NCI-H774 (cell line): ENCODE data around the gene CRYBB3.
"Not testable (repeated sequence)": the region's sequence is repeated elsewhere in the genome, so short reads cannot be mapped to it uniquely, and the experiment has no call there.

Source experiments
- DNase-seq: peaks from one replicate; lab custom pipeline; 2025; lab: John Stamatoyannopoulos, UW

CRYBB3 gene

DNA sequence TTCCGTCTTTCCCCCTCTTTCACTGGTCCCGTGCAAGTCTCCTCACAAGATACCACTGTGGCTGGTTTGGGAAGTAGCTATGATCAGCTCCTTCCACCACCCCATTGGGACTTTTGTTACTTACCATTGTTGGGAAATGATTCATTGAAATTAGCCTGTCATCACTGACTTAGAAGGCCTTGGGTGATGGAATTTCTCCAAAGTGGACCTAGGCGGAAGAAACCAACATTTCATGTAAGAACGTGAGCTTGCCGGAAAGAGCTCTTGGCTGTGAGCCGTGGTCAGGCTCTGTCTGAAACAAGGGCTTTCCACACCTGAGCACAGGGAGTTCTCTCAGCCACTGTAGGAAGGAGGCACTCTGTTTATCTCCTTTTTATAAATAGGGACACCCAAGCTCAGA lies 23.5 kb upstream of the CRYBB3 start:
- DNase-seq, result no peak

DNA sequence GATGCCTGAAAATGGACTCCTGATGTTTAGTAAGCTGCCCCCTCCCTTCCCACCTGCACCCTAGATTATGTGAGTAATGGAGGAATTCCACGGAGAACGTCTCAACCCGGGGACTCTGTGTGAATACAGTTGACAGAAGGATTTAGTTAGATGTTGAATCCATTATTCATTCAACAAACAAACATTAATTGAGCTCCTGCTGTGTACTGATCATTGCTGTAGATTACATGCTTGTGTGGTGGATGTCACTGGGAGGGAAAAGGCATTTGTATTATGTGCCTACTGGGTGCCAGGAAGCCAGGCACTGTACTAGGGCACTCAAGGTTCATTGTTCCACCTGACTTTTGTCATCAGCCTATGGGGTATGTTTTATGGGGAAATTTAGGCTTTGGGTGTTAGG lies 22.9 kb upstream of the CRYBB3 start:
- DNase-seq, result no peak

DNA sequence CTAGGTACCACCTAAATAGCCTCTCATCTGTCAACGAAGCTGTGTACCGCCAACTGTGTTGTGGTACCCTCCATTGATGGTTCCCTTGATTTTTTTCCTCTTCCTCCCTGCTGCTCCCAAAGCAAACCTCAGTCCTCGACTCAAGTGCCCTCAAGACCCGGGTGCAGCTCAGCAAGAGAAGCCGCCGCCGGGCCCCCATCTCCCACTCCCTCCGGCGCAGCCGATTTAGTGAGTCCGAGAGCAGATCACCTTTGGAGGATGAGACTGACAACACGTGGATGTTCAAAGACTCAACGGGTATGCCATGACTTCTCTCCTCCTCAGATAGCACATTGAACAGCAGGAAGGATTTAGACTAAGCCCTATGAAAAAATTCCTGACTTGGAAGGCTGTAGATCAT lies 22.4 kb upstream of the CRYBB3 start:
- DNase-seq, result no peak

DNA sequence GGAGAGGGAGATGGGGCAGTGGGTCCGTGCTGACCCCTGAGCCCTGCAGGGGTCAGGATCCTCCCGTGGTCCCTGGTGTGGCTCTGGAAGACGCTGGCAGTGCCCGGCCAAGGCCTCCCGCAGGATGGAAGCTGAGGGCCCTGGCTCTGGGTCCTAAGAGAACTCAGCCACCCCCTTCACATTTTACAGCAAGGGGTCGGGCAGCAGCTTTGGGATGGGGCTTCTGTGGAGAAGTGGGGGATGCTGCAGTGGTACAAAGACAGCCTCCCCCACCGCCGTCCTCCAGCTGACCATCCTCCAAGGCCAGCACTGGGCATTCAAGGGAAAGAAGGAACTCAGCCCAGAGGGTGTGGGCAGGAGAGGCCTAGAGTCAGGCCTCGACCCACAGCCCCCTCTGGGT lies 21.8 kb upstream of the CRYBB3 start:
- DNase-seq, result no peak

DNA sequence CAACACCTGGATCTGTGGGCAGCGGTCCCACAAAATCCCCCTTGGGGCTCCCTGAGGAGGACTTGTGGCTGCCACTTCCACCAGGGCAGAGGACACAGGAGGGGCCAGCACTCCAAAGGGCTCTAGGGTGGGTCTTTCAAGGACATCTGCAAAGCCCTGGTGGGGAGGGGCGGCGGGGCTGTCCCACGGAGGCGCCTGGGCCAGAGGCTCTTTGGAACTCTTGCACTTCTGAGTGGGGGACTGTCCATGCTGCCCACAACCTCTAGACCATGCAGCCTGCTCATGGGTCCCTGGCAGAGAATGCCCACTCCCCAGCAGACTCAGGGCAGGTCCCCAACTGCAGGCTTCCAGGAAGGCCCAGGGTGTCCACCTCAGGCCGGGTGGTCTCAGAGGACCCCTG lies 21.3 kb upstream of the CRYBB3 start:
- not testable (repeated sequence) for DNase-seq

DNA sequence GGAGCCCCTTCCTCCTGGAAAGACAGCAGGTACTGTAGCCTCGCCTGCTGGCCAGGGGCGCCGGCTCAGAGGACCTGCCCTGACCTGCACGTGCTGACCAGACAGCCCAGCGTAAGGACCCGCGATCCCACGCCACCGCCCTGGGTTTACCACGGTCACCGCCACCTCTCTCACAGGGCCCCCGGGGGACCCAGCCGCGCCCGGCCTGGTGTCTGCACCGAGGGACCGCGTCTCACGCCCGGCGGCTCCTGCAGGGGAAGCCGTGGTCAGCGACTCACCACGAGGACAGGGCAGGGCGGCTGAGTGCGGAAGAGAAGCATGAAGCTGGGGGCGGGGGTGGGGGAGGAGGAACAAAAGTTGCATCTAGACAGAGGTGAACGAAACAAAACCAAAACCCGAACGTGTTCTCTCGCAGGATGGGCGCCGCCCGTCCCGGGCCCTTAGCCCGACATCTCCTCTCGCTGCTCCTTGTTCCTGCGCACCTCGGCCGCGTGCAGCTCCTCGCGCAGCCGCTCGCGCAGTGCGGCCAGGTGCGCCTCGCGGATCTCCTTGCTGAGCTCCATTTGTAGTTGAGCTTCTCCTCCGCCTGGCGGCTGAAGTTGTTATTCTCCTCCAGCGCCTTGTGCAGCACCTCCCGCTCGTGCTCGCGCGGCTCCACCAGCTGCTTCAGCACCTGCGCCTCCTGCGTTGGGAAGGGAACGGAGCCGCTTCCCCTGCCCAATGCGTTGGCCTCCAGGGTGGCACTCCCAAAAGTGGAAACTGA lies 20.6 kb upstream of the CRYBB3 start:
- not testable (repeated sequence) for DNase-seq

DNA sequence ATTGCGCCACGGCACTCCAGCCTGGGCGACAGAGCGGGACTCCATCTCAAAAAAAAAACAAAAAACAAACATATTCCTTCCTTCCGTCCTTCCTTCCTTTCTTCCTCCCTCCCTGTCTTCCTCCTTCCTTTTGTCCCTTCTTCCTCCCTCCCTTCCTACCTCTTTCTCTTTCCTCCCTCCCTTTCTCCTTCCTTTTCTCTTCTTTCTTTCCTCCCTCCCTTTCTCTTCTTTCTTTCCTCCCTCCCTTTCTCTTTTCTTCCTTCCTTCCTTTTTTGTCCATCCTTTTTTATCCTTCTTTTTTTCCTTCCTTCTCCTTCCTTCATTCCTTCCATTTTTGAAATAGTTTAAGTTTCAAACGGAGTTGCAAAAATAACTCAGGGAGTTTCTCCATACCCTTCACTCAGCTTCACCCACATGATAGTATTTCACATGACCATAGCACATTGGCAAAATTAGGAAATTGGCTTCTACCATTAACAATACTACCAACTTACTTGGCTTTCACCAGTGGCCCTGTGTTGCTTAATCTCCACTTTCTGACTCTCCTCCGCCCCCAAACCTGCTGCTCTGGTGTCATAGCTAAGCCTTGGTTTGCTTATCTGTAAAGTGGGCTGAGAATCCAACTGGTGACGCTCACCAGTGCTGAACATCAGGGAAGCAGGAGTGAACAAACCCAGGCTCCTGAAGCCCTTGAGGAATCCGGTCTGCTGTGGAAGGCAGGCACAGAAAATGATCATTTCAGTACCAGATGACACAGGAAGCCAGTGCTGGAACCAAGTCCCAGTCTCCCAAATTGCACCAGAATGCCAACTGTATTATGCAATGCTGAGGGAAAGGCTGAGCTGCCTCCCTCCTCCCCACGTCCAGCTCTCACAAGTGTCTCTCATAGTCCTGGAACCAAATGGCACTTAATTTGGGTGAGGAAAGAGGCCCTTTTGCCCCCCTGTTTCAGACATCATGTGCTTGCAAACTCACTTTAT lies 17.2 kb upstream of the CRYBB3 start:
- no peak for DNase-seq

DNA sequence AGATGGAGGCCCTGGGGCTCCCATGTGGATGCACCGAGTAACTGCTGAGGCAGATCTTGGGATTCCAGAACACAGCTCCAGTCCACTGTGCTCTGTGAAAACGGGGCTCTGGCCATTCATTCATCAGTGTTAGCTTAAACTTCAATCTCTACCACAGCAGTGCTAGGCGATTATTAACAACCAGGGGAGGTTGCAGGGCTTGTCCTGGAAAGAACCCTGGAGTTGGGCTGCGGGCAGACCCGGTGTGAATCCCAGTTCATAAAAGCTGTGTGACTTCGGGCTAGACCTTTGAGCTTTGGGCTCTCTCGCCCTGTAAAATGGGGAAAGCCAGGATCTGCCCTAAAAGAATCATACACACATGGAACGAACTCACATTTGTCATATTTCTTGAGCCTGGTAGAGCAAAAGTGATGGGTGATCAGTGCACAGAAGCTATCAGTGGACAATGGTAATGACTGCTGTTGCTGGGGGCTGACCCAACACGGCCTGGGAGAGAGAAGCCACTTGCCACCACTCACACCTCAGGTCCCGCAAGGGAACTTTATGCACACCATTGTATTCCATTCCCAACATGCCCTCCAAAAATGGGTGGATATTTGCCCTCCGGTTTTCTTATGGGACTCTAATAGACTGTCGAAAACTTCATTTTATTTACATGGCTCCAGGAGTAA lies 15.6 kb upstream of the CRYBB3 start:
- DNase-seq, result no peak

DNA sequence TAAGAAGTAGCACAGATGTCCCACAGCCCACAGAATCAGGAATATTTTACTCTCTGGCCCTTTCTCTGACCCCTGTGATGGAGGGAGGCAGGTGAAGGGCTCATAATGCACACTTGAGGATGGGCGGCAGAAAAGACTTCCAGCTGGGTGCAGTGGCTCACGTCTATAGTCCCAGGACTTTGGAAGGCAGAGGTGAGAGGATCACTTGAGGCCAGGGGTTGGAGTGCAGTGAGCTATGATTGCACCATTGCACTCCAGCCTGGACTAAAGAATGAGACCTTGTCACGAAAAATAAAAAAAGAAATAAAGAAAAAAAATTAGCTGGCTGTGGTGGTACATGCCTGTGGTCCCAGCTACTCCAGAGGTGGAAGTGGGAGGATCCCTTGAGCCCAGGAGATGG lies 13.5 kb upstream of the CRYBB3 start:
- DNase-seq, result no peak

DNA sequence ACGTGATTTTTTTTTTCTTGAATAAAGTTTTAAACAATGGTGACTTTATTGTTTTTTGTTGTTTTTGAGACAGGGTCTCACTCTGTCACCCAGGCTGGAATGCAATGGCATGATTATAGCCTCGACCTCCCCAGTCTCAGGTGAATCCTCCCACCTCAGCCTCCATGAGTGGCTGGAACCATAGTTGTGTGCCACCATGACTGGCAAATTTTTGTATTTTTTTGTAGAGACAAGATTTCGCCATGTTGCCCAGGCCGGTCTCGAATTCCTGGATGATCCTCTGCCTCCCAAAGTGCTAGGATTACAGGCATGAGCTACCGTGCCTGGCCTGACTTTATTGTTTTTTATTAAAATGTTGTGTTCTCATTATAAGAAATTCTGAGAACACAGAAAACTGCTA lies 12.2 kb upstream of the CRYBB3 start:
- no peak for DNase-seq

DNA sequence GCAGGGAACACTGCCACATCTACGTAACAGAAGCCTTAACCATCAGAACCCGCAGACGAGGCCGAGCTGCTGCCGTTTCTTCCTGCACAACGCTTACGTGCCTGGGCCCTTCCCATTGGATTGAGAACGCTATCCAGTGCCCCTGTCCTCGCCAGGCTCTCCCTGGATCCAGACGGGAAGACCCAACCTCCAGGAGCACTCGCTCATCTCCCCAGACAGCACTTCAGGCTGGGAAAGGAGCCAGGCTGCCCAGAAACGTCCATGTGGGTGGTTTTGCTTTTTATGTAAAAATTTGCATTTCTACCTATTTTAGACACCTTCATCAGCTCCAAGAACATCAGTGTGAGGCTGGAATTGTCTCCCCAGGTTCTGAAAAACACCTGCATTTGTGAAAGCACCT lies 7.3 kb upstream of the CRYBB3 start:
- no peak for DNase-seq

DNA sequence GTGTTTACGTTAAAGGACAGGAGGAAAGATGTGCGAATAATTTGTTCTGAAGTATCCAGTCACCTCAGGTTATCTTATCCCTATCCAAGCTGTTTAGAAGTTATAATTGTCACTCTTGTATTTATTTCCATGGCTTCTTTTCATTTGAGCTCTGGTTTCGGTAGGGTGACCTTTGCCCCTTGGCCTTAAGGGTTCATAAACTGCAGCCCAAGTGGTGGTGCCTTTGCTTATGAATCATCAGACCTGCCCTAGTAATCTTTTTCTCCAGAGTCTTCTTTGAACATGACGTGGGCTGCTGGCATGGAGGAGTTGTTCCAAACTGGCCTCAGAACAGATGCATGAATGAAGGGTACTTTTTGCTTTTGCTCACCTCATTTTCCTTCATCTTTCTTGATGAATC lies 6.5 kb upstream of the CRYBB3 start:
- DNase-seq, result no peak

DNA sequence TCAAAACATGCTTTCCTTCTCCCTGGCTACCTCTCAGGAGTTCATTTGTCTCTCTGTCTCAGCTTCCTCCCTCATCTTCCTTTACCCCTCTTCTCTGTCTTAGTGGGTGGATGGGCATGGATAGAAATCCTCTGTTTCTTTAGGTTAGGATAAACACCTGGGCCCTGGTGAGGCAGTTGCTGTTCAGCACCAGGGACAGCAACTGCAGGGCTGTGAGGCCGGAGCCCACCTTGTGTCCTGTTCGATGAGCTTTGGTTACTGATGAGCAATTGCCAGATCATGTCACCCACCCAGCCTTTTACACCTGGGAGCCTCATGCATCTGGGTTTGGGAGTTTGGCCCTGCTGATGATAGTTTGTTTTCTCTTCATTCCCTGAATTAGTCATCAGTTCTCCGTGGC lies 6.1 kb upstream of the CRYBB3 start:
- no peak for DNase-seq

DNA sequence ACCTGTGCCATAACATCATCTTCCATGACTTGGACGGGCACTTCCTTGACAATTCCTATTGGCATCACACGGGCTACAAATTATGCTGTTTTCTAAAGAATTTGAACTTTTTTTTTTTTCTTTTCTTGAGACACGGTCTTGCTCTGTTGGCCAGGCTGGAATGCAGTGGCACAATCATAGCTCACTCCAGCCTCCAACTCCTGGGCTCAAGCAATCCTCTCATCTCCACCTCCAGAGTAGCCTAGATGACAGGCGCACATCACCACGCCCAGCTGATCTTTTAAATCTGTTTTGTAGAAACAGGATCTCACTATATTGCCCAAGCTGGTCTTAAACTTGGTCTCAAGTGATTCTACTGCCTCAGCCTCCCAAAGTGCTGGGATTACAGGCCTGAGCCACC lies 3.3 kb upstream of the CRYBB3 start:
- no peak for DNase-seq

DNA sequence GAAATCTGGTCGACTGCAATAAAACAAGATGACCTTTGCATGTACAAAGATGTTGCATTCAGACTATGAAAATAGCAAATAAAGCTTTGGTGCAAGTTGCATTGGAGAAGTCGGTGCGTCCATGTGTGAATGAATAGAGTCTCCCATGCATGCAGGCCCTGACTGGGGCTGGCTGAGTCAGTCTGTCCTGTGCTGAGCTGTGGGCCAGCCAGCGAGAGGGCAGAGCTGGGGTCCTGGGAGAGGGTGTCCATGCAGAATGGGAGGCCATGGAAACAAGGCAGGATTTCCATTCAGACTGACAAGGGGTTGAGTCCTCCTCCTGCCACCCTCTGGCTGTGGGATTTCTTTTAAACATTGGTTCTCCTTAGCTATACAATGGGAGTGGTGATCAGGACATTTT lies 2.3 kb upstream of the CRYBB3 start:
- DNase-seq, result no peak

DNA sequence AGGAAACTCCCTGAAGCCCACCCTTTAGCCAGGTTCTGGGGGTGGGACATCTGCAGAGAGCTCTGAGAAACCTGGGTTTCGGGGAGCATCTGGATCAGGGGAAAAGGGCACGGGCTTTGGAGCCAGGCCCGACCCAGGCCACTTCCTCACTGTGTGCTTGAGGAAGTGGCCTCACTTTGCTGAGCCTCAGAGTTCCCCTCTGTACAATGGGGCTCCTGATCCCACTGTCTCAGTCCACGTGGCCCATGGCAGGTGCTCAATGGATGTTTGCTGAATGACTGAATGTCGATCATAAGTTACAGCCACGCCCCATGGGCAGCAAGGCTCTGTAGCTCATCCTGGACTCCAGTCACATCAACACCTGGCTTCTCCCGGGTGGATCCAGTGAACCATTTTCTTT lies 1.3 kb downstream of the CRYBB3 start:
- no peak for DNase-seq

DNA sequence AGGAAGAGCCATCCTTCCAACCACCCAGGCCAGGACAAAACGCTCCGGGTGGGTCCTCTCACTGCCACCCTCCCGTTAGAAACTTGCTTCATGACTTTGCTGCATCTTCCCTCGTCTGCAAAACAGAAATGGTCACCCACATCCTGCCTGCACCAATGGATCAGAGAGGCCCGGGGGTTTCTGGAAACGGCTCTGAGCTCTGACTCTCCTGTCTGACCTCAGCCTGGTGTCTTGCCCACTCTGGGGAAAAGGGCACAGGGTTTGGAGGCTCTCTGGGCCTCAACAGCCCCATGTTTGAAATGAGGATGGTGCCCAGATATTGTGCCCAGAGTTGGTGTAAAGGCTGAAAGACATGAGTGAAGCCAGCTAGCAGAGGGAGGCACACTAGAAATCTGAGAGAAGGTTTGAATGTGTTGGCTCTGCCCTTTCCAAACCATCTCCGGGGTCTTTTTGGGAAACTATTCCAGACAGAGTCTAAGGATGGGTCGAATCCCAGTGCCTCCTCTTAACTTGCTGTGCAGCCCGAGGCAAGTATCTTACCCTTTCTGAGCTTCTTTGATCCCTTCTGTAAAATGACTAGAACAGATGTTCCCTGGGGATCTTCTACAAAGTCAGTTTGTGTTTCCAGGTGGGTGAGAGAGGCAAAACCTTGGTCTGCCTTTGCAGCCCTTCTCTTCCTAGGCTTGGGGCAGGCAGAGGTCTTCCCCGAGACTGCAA lies 2.1 kb downstream of the CRYBB3 start:
- DNase-seq, result no peak

DNA sequence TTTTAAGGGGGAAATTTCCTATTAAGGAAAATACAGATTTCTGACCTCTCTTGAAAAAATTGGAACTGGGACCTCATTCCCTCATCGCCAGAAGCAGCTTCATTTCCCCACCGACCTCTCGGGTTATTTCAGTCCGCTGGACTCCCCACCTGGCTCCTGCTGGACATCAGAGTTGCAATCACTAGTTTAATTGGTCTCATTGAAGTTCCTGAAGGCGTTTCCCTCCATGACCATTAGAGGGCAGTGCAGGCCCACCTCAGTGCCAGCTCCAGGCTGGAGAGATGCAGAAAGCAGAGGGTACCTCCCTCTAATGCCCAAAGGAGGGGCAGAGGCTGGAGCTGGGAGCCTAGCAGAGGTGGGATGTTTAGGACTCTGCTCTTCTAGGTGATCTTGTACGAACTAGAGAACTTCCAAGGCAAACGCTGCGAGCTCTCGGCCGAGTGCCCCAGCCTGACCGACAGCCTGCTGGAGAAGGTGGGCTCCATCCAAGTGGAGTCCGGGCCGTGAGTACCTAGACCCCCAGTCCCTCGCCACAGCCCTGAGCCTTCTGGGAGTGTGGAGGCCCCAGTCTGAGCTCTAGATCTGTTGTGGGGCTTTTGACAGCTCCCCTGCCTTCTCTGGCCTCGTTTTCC lies 2.7 kb downstream of the CRYBB3 start:
- DNase-seq, result peak; percentile 0

DNA sequence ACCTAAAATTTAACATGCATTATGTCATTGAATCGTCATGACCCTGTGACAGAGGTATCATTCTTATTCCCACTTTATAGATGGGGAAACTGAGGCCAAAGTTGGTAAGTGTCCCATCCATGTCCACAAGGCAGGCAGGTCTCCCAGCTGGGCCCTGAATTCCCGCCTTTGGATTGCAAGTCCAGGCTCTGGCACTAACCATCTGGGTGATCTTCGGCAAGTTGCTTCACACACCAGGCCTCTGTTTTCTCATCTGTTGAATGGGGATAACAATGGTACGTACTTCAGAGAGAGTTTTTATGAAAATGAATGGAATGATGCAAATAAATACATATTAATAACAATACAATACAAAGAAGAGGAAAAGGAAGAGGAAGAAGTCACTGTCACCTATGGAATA lies 3.4 kb downstream of the CRYBB3 start:
- no peak for DNase-seq

DNA sequence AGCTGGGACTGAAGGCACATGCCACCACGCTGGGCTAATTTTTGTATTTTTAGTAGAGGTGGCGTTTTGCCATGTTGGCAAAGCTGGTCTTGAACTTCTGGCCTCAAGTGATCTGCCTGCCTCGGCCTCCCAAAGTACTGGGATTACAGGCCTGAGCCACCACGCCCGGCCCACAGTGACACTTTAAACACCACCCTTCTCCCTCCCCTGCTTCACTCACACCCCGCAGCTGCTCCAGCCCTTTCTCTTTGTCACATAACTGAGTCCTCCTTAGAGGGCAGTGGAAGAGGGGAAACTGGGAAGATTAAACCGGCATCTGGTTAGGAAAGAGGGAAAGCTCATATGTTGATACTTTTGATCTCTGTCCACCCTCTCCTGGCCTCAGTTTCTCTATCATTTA lies 4.9 kb downstream of the CRYBB3 start:
- DNase-seq, result not testable (repeated sequence)

DNA sequence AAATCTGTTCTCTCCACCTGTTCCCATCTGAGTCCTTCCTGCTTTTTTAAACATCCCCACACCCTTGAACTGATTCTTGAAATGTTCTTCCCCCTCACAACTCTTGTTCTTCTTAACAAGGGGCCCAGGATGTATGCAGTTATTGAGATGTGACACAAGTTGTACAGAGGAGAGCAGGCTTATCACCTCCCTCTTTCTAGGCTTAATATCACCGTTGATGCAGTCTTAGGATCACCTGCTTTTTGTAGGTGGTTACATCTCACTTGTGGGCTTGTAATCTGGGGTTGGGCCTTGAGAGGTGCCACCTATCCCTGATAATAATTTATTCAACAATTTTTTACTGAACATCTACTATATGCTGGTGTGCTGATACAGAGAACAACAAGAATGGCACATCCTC lies 6.2 kb downstream of the CRYBB3 start:
- no peak for DNase-seq

DNA sequence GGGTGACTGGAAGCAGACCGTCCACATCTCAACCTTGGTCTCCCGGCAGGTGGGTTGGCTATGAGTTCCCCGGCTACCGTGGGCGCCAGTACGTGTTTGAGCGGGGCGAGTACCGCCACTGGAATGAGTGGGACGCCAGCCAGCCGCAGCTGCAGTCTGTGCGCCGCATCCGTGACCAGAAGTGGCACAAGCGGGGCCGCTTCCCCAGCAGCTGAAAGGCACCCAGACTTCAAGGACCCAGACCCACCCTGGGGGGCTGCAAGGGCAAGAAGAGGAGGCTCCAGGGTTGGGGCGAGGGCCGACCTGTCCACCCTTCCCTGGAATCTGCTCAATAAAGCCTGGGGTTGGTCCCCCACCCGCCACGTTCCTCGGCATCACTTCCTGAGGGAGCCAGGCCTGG lies 7.3 kb downstream of the CRYBB3 start:
- no peak for DNase-seq
